GM19397 (cell line): ENCODE results near the gene ASCC3.
A peak's percentile ranks its signal among the peaks of the same experiment; 100 is the strongest.

Experiments used
- ATAC-seq: cut with Tn5 transposase; IDR thresholded peaks from one replicate; pipeline ENCODE4 v1.9.1; 2021; ENCODE audit warnings: mild to moderate bottlenecking, moderate library complexity; ENCODE audit not compliant: unreplicated experiment

ASCC3 gene

GRCh38 chr6:100512203-100512862 is 368.8 kb downstream of the ASCC3 start:
- ATAC-seq = no peak

- no peak for ATAC-seq
Measured at GRCh38 chr6:100509101-100509500, 372.0 kb downstream of the ASCC3 start.

GRCh38 chr6:100506651-100507050 is 374.5 kb downstream of the ASCC3 start:
- no peak for ATAC-seq

- ATAC-seq = no peak
Measured at GRCh38 chr6:100504786-100505737, 376.1 kb downstream of the ASCC3 start.

- ATAC-seq = no peak
Measured at GRCh38 chr6:100503043-100503705, 378.0 kb downstream of the ASCC3 start.

- ATAC-seq = no peak
Measured at GRCh38 chr6:100493206-100493888, 387.8 kb downstream of the ASCC3 start.

GRCh38 chr6:100491952-100492670 is 389.0 kb downstream of the ASCC3 start:
- no peak for ATAC-seq

GRCh38 chr6:100490065-100490464 is 391.1 kb downstream of the ASCC3 start:
- no peak for ATAC-seq

- ATAC-seq = no peak
Measured at GRCh38 chr6:100488244-100488643, 392.9 kb downstream of the ASCC3 start.

GRCh38 chr6:100487638-100488037 is 393.5 kb downstream of the ASCC3 start:
- no peak for ATAC-seq

- no peak for ATAC-seq
Measured at GRCh38 chr6:100485268-100485667, 395.9 kb downstream of the ASCC3 start.

GRCh38 chr6:100484474-100484873 is 396.7 kb downstream of the ASCC3 start:
- no peak for ATAC-seq

GRCh38 chr6:100482698-100483097 is 398.4 kb downstream of the ASCC3 start:
- no peak for ATAC-seq

- peak; percentile 45 for ATAC-seq
Measured at GRCh38 chr6:100479179-100480035, 401.7 kb downstream of the ASCC3 start.

- ATAC-seq = peak; percentile 60
Measured at GRCh38 chr6:100475554-100476320, 405.4 kb downstream of the ASCC3 start.

- no peak for ATAC-seq
Measured at GRCh38 chr6:100473182-100473581, 407.9 kb downstream of the ASCC3 start.

GRCh38 chr6:100472674-100473073 is 408.5 kb downstream of the ASCC3 start:
- ATAC-seq = peak; percentile 83

GRCh38 chr6:100470422-100471120 is 410.6 kb downstream of the ASCC3 start:
- ATAC-seq = no peak
